Left kidney (tissue), 2 donors: ENCODE results near the gene ADAMTS19. TPM values are rescaled to one million over a fixed set of nuclear protein-coding genes. Genes with fewer than 3 reads are reported as not detected.
"Not testable (repeated sequence)": the region's sequence is repeated elsewhere in the genome, so short reads cannot be mapped to it uniquely, and the experiment has no call there.

Experiments used
- DNase-seq: peaks from one replicate; pipeline ENCODE4 v3.0.0-alpha.2; 2013
- polyA plus RNA-seq: library from polyadenylated mRNA; unstranded; fragments of 120-200 nt; gene quantifications from one replicate; pipeline ENCODE4 v1.2.1, GENCODE V29; 2013; ENCODE audit not compliant: insufficient read length

Gene ADAMTS19
- polyA plus RNA-seq, 1 donor = 6.8 TPM

DNA sequence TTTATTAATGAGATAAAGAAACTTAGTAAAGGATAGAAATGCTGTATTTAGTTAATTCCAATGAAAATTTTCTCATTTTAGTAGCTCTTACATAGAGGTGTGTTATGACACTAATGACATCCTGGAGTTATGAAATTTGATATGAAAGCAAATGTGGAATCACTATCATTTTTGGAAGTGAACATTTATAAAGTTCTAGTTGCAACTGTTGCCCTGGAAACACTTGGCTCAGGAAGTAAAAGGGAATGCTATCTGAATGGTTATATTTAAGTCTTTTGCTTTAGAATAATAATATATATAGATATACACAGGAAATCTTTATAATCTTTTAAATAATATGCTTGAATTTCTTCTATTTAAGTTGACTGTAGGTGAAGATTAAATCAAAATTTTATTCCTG lies 16.7 kb downstream of the ADAMTS19 start:
- DNase-seq = no peak

- no peak for DNase-seq
Observed at GRCh38 chr5:129477532-129477931, 17.4 kb downstream of the ADAMTS19 start.

DNA sequence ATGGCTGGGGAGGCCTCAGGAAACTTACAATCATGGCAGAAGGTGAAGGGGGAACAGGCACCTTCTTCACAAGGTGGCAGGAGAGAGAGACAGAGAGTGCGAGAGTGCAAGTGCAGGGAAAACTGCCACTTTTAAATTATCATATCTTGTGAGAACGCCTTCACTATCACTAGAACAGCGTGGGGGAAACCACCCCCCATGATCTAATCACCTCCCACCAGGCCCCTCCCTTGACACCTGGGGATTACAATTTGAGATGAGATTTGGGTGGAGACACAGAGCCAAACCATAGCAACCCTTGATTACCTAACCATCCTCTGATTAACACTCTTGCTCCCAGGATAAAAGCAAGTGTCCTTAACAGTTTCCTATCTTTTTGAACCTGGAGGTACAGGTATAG lies 21.1 kb downstream of the ADAMTS19 start:
- DNase-seq = no peak

- DNase-seq = no peak
Observed at GRCh38 chr5:129496421-129496820, 36.3 kb downstream of the ADAMTS19 start.

GRCh38 chr5:129496864-129497595 lies 36.9 kb downstream of the ADAMTS19 start:
- no peak for DNase-seq

DNA sequence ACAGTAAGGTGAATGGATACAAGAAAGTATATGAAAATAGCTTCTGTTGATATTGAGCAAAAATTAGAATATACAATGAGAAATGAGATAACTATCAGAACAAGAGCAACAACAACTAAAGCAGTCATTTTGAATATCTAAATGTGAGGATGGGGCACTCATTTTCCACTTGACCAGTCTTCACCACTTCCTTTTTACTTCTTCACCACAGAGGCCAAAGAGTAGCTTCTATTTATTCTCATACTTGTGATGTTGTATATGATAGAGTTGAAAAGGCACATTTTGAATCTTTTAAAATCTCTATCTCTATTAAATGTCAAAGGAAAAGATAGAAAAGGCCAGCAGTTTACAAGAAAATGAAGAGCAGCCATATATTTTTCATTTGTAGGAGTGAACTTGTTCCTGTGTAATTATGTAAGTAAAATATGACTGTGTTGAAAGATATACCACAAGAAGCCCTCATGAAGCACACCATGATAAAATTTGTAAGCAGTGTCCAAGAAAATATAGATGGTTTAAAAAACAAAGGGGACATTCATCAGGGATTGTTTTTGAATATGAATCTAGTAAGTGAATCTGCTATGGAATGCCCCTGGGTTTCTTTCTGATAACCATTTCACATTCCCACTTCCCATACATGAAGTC lies 39.2 kb downstream of the ADAMTS19 start:
- DNase-seq = no peak

DNA sequence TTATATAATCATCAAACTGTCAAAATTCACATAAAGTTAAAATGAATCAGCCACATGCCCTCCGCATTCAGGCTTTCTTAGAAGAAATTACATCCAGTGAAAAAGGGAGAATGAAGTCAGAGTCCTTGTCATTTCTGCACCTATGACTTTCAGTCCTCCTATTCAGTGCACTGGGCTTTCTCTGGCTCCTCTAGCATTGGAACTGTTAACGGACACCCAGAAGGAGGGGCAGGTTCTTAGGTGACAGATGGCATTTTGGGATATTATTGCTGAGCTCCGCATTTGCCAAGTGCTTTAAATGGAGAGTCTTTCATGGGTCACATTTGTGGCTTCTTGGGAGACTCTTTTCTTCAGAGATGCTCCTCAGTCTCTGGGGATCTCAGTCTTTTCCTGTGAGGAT lies 40.0 kb downstream of the ADAMTS19 start:
- no peak for DNase-seq

DNA sequence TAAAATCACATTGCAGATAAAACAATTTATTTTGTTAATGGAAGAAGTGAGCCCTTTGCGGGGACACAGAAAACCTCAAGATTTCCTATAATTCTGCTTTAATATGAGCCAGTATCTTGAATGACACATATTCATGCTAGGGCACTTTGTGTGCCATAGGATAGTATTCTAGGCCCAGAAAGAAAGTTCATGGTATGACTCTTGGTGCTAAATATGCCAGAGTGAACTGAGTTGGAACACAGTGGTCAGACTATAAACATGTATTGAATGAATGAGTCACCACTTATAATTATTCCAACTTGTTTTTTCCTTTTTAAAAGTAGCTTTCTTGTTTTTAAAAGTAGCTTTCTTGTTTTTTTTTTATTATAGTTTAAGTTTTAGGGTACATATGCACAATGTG lies 46.0 kb downstream of the ADAMTS19 start:
- no peak for DNase-seq

DNA sequence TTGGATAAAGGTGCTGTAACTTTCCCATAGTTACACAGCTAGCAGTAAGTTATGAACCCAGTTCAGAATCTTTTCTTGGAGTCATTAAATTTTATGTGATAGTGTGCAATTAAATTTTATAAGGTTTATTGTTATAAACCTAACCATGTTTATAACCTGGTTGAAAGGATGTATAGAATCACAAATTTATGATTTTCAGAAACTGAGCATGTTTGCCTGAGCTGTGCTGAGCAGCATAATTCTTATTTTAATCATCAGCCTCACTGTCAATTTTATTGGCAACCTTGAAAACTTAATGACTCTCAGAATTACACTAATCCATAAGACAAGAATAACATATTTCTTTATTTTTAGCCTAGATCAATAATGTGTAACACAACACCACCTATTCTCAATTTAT lies 46.9 kb downstream of the ADAMTS19 start:
- no peak for DNase-seq

DNA sequence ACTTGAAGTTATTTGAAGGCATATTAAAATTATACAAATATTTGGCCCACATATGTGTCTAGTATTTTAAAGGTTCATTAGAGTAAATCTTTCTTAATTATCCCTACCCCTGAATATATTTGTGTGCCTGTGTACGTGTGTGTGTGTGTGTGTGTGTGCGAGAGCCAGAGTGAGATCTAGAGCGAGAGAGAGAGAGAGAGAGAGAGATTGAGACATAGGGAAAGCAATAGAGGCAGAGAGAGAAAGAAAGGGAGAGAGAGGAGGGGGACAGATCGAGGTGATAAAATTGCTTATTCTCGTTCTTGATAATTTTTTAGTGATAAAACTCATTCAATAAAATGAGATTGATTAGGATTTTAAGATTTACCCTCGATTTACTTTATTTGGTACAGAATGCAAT lies 47.4 kb downstream of the ADAMTS19 start:
- DNase-seq = no peak

DNA sequence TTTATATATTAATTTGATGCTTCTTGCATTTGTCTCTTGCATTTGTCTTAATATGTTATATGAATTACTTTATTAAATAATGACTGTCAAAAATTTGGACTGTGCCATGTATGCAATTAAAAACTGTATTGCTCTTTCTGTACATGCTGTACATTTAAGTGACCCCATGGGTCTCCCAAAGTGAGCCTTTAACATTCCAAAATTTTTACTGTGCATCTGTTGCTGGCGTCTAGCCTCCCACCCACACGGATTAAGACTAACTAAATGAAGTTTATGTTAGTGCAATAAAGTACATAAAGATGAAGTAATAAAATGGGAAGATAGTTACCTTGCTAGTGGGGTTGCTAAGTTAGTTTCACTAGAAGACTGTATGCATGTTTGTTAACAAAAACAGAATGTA lies 48.5 kb downstream of the ADAMTS19 start:
- DNase-seq = no peak

DNA sequence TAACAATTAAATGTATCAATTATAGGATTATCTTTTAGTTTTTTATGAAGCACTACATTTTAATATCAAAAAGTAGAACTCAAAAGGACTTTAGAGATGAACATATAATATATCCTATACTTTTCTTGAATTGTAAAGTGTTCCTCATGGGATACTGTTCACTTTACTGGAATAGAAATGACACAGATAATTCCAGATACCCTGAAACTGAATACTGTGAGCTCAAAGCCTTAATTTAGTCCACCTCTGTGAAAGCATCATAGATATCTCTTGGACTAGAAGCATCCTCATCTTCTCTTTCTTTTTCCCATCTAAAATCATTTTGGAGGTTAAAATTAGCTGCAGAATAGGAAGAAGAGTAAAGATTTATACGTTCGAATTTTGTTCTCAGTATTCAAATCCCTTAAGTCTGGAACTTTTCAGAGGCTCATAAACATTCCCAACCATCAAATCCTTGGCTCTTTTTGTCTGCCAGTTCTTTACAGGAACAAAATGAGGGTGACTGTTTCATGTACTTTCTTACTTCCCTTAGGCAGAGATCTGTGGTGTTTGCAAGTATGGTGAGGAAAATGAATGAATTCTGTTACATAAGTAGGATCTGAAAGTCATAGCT lies 49.4 kb downstream of the ADAMTS19 start:
- no peak for DNase-seq

DNA sequence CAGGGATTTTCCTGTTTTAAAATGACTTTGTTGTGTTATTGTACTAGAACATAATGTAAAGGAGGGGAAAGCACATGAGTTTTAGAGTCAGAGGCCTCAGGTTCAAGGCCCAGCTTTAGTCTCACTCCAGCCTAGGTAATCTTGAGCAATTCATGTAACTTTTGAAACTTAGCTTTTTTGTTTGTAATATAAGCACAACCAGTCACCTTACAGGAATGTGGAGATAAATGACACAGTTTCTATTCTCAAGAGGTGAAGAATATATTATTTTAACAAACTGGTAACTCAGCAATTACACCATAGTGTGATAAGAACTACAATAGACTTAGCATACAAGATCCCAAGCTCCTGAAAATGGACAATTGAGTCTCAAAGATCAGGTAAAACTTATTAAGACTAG lies 51.2 kb downstream of the ADAMTS19 start:
- DNase-seq = no peak

- DNase-seq = no peak
Observed at GRCh38 chr5:129541051-129541450, 81.0 kb downstream of the ADAMTS19 start.

DNA sequence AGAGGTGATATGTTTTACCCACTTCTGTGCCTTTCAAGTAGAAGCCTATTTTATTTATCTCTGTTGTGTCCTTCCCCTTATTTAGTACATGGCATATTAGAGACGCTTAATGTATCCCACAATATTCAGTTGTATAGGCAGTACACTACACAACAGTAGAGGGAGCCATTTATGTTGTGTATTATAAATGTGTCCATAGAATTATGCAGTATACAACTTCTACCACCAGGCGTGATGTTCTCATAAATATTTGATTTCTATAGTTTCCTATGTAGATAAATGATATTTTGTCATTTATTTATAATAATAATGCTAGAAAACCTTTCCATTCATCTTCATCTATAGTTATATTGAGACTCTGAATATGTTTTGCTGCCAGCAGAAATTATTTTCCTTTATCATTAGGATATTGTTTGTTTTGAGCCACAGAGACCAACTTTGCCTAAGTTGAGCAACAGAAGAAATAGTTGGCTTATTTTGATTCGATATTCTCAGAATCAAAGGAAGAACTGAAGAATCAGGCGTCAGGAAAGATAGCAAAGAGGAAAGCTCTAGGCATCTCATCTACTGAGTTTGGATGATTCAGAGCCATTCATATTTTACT lies 81.7 kb downstream of the ADAMTS19 start:
- no peak for DNase-seq

DNA sequence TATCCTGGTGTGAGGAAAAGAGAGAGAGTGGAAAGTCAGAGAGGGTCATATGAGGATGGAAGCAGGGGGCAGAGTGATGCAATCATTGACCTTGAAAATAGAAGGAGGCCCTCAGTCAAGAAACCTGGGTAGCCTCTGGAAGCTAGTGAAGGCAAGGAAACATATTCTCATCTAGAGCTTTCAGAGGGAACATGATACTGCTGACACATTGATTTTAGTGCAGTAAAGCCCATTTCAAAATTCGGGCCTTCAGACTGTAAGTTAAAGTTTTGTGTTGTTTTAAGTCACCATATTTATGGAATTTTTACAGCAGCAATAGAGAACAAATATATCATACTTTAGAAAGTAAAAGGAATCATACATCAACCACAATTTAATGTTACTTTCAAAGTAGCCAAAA lies 87.0 kb downstream of the ADAMTS19 start:
- DNase-seq = no peak

- no peak for DNase-seq
Observed at GRCh38 chr5:129554134-129554904, 94.2 kb downstream of the ADAMTS19 start.

GRCh38 chr5:129563585-129563984 lies 103.5 kb downstream of the ADAMTS19 start:
- no peak for DNase-seq

DNA sequence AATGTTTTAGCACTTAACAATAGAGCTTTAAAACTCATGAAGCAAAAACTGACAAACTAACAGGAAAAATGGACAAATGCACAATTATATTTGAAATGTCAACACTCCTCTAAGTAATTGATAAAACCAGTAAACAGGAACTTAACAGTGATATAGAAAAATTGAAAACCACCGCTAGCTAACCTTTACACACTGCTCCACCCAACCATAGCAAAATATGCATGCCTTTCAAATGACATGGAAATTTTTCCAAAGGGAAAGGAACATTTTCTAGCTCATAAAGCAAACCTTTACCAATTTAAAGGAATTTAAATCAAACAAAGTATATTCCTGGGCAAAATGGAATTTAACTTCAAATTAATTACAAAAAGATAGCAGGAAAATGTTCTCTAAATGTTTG lies 109.2 kb downstream of the ADAMTS19 start:
- no peak for DNase-seq

GRCh38 chr5:129572060-129572459 lies 112.0 kb downstream of the ADAMTS19 start:
- DNase-seq = no peak

DNA sequence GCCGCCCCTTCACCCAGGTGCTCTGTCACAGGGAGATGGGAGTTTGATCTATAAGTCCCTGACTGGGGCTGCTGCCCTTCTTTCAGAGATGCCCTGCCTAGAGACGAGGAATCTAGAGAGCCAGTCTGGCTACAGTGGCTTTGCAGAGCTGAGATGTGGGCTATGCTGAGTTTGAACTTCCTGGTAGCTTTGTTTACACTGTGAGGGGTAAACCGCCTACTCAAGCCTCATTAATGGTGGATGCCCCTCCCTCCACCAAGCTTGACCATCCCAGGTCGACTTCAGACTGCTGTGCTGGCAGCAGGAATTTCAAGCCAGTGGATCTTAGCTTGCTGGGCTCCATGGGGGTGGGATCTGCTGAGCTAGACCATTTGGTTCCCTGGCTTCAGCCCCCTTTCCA lies 124.4 kb downstream of the ADAMTS19 start:
- DNase-seq = not testable (repeated sequence)

- no peak for DNase-seq
Observed at GRCh38 chr5:129591508-129592160, 131.5 kb downstream of the ADAMTS19 start.
